ENCODE data around the gene NGLY1. TPM values are rescaled to one million over a fixed set of nuclear protein-coding genes. Genes with fewer than 3 reads are reported as not detected.

Gene NGLY1
- total RNA-seq, 1 experiment from 2014 or later: 29.4 TPM

GRCh38 chr3:25695731-25696420 lies 87.4 kb downstream of the NGLY1 start:
- ATAC-seq (no peak), DNase-seq (ENCODE audit: low read depth, low spot score) (no peak)
- Histone ChIP-seq H3K27ac (ENCODE audit: low read depth, low read length) (no peak overlapping the region), H3K27me3 (ENCODE audit: insufficient read depth, low read length) (peaks cover 27% of the 10 kb centered on the region; the same call in 1 of the 2 replicates), H3K9me3 (ENCODE audit: control insufficient read depth in 1 of 2, insufficient read depth in 1 of 2, low read depth in 1 of 2, low read length in 2 of 2) (no peaks in the 10 kb centered on the region), H2AFZ (ENCODE audit: low read depth, low read length, poor library complexity, severe bottlenecking) (no peak overlapping the region), H3K4me2 (ENCODE audit: low read length) (no peak overlapping the region), H3K36me3 (ENCODE audit: control insufficient read depth in 1 of 2, insufficient read depth in 2 of 2, low read length in 2 of 2) (no peaks in the 10 kb centered on the region), H3K9me2 (ENCODE audit: insufficient read depth) (no peaks in the 10 kb centered on the region), H3K4me3 (replicated peaks in 1 of 2; ENCODE audit: low read depth in 1 of 2, low read length in 2 of 2) (no peak overlapping the region), H3K9ac (ENCODE audit: low read length) (no peak overlapping the region), H4K20me1 (ENCODE audit: insufficient read depth) (no peaks in the 10 kb centered on the region), H3K79me2 (ENCODE audit: insufficient read depth, low read length) (no peaks in the 10 kb centered on the region), H3K4me1 (ENCODE audit: control insufficient read depth in 1 of 2, insufficient read depth in 2 of 2, low read length in 2 of 2) (no peaks in the 10 kb centered on the region)
- no TSS peak for BruUV-seq (replicated peaks)
- intact Hi-C loops (cut with micrococcal nuclease): no loop called here
- ChIA-PET POLR2A (no interaction called here), RAD21 (ENCODE audit: low non-redundant PET in 1 of 2, low total read pairs in 2 of 2, uncharacterized antibody in 2 of 2, unreplicated experiment in 2 of 2) (no interaction called here), CTCF (no interaction called here)
- TF ChIP-seq EGR1 (IDR thresholded peaks at IDR 0.05; ENCODE audit: low read depth): no peak
- no peak for TF ChIP-seq POLR2A (IDR thresholded peaks at IDR 0.05; ENCODE audit: borderline replicate concordance, extremely low read depth, insufficient read depth, insufficient read length)
- no peak for TF ChIP-seq CBX3 (IDR thresholded peaks at IDR 0.05; ENCODE audit: low read depth)
- TF ChIP-seq YY1 (IDR thresholded peaks at IDR 0.05; ENCODE audit: extremely low read depth, insufficient replicate concordance, low read depth, low read length): no peak
- no peak for TF ChIP-seq EZH2 (IDR thresholded peaks at IDR 0.05)
- TF ChIP-seq SIN3A (IDR thresholded peaks at IDR 0.05; ENCODE audit: low read depth): no peak
- no peak for TF ChIP-seq MAX (IDR thresholded peaks at IDR 0.05)
- TF ChIP-seq EZH2phosphoT487 (IDR thresholded peaks at IDR 0.05; ENCODE audit: borderline replicate concordance): no peak
- no peak for TF ChIP-seq JUND (IDR thresholded peaks at IDR 0.05)
- TF ChIP-seq RAD21 (IDR thresholded peaks at IDR 0.05; ENCODE audit: low read depth): no peak
- TF ChIP-seq ZFX (IDR thresholded peaks at IDR 0.05): no peak
- no peak for TF ChIP-seq ZNF274 (IDR thresholded peaks at IDR 0.05; ENCODE audit: low read depth, low read length)
- TF ChIP-seq TCF7L2 (IDR thresholded peaks at IDR 0.05; ENCODE audit: borderline replicate concordance, extremely low read depth, insufficient read depth, insufficient read length): no peak
- TF ChIP-seq CEBPB (IDR thresholded peaks at IDR 0.05; ENCODE audit: low read depth): no peak
- TF ChIP-seq ZBTB33 (IDR thresholded peaks at IDR 0.05; ENCODE audit: extremely low read depth, insufficient replicate concordance, low read length): no peak
